ENCODE measurements around the gene ZXDC. TPM values are rescaled to one million over a fixed set of nuclear protein-coding genes. Genes with fewer than 3 reads are reported as not detected.

ZXDC gene
- total RNA-seq, 1 donor from 2014 or later, result 19.3 TPM

GRCh38 chr3:126464093-126464492 is 11.6 kb downstream of the ZXDC start:
- DNase-seq (ENCODE audit: low read depth), result no peak
- TF ChIP-seq CTCF (conservative IDR thresholded peaks at IDR 0.05; ENCODE audit: low read depth, low read length), result no peak
- H3K4me3 ChIP-seq (ENCODE audit: low read depth, low read length), result no peak overlapping the region

GRCh38 chr3:126463521-126463920 is 12.2 kb downstream of the ZXDC start:
- no peak for TF ChIP-seq CTCF (conservative IDR thresholded peaks at IDR 0.05; ENCODE audit: low read depth, low read length)
- no peak for DNase-seq (ENCODE audit: low read depth)
- no peak overlapping the region for H3K4me3 ChIP-seq (ENCODE audit: low read depth, low read length)

- H3K4me3 ChIP-seq (ENCODE audit: low read depth, low read length), result no peak overlapping the region
- TF ChIP-seq CTCF (conservative IDR thresholded peaks at IDR 0.05; ENCODE audit: low read depth, low read length), result no peak
- no peak for DNase-seq (ENCODE audit: low read depth)
Measured at GRCh38 chr3:126461450-126462070, 14.1 kb downstream of the ZXDC start.

GRCh38 chr3:126460381-126460780 is 15.3 kb downstream of the ZXDC start:
- no peak overlapping the region for H3K4me3 ChIP-seq (ENCODE audit: low read depth, low read length)
- no peak for DNase-seq (ENCODE audit: low read depth)
- no peak for TF ChIP-seq CTCF (conservative IDR thresholded peaks at IDR 0.05; ENCODE audit: low read depth, low read length)

GRCh38 chr3:126459763-126460127 is 15.9 kb downstream of the ZXDC start:
- H3K4me3 ChIP-seq (ENCODE audit: low read depth, low read length), result no peak overlapping the region
- DNase-seq (ENCODE audit: low read depth), result no peak
- no peak for TF ChIP-seq CTCF (conservative IDR thresholded peaks at IDR 0.05; ENCODE audit: low read depth, low read length)

- no peak overlapping the region for H3K4me3 ChIP-seq (ENCODE audit: low read depth, low read length)
- DNase-seq (ENCODE audit: low read depth), result no peak
- no peak for TF ChIP-seq CTCF (conservative IDR thresholded peaks at IDR 0.05; ENCODE audit: low read depth, low read length)
Measured at GRCh38 chr3:126459111-126459762, 16.5 kb downstream of the ZXDC start.
